ENCODE data around the gene MAST4. TPM values are rescaled to one million over a fixed set of nuclear protein-coding genes. Genes with fewer than 3 reads are reported as not detected.

The MAST4 gene
- total and polyA plus RNA-seq, 2 of the 4 experiments (the other 2 are of a cell fraction) = 4.8 to 6.8 TPM

- Histone ChIP-seq H4K91ac (ENCODE audit: insufficient read depth, low read depth, low read length) (no peak overlapping the region), H3K4me3 (ENCODE audit: insufficient read depth, low read depth, low read length) (no peak overlapping the region), H3K4ac (ENCODE audit: low read depth, low read length) (no peak overlapping the region), H3K9me3 (ENCODE audit: control insufficient read depth, insufficient read depth, low read length) (no peaks in the 10 kb centered on the region), H4K5ac (ENCODE audit: low read depth, low read length) (no peak overlapping the region), H3K27me3 (ENCODE audit: control insufficient read depth, insufficient read depth, low read length) (peaks cover 2% of the 10 kb centered on the region; the same call in 1 of the 2 replicates), H2BK120ac (ENCODE audit: low read depth, low read length) (no peak overlapping the region), H2BK15ac (ENCODE audit: low read depth, low read length) (no peak overlapping the region), H3K9me1 (ENCODE audit: insufficient read depth, low read length) (no peaks in the 10 kb centered on the region), H2AK5ac (ENCODE audit: low read depth, low read length) (no peak overlapping the region), H3K14ac (replicated peaks; ENCODE audit: low read depth, low read length) (no peak overlapping the region), H3K4me2 (ENCODE audit: low read depth, low read length) (no peak overlapping the region), H3K4me1 (ENCODE audit: control insufficient read depth, insufficient read depth, low read length) (no peaks in the 10 kb centered on the region), H2AK9ac (replicated peaks; ENCODE audit: low read depth, low read length, poor library complexity) (no peak overlapping the region), H3K18ac (ENCODE audit: low read depth, low read length) (no peak overlapping the region), H3K9ac (ENCODE audit: low read depth, low read length) (no peak overlapping the region), H4K8ac (ENCODE audit: low read depth in 2 of 2, low read length in 2 of 2) (no peak overlapping the region), H3K23ac (ENCODE audit: low read depth, low read length) (no peak overlapping the region), H3K27ac (ENCODE audit: insufficient read depth, low read length) (no peak overlapping the region), H3K36me3 (ENCODE audit: control insufficient read depth, insufficient read depth, low read length) (no peaks in the 10 kb centered on the region), H2BK20ac (ENCODE audit: low read depth, low read length) (no peak overlapping the region), H4K20me1 (ENCODE audit: insufficient read depth, low read length) (no peaks in the 10 kb centered on the region), H2AFZ (replicated peaks; ENCODE audit: low read length, poor library complexity) (no peak overlapping the region), H3K79me1 (ENCODE audit: low read depth in 1 of 2, low read length in 2 of 2) (no peaks in the 10 kb centered on the region), H3K56ac (ENCODE audit: extremely low read depth, insufficient read depth, low read length) (no peak overlapping the region), H2BK5ac (ENCODE audit: low read depth, low read length, poor library complexity, severe bottlenecking) (no peak overlapping the region)
- in situ Hi-C loops (cut with MboI; ENCODE audit: low sequenced_read_pairs) = no loop called here
- ChIA-PET CTCF (interaction anchor here (1.4 kb wide), 1 partner anchor 30 kb away, joined by 3 read pairs; no protein-coding TSS in a partner anchor), POLR2A (ENCODE audit: unreplicated experiment) (no interaction called here)
- no peak for TF ChIP-seq RCOR1 (IDR thresholded peaks at IDR 0.05; ENCODE audit: insufficient replicate concordance, low read length)
- TF ChIP-seq BHLHE40 (IDR thresholded peaks at IDR 0.05; ENCODE audit: low read depth, low read length) = no peak
- no peak for TF ChIP-seq MAFK (IDR thresholded peaks at IDR 0.05; ENCODE audit: low read depth, low read length)
- TF ChIP-seq POLR2A (IDR thresholded peaks at IDR 0.05; ENCODE audit: low read depth, low read length) = no peak
- TF ChIP-seq MXI1 (IDR thresholded peaks at IDR 0.05; ENCODE audit: borderline replicate concordance, low read depth, low read length) = no peak
- no peak for TF ChIP-seq RAD21 (IDR thresholded peaks at IDR 0.05; ENCODE audit: low read length)
- no peak for TF ChIP-seq RFX5 (IDR thresholded peaks at IDR 0.05; ENCODE audit: low read depth, low read length)
- no peak for TF ChIP-seq ELK1 (IDR thresholded peaks at IDR 0.05; ENCODE audit: borderline replicate concordance, low read depth, low read length)
- TF ChIP-seq CTCF (conservative IDR thresholded peaks at IDR 0.05; ENCODE audit: low read depth, low read length) = no peak
- no peak for TF ChIP-seq NFE2L2 (IDR thresholded peaks at IDR 0.05; ENCODE audit: low read depth, low read length)
- no peak for TF ChIP-seq SMC3 (IDR thresholded peaks at IDR 0.05; ENCODE audit: low read depth, low read length)
- no peak for TF ChIP-seq FOS (IDR thresholded peaks at IDR 0.05; ENCODE audit: low read depth, low read length)
- no peak for TF ChIP-seq MAZ (IDR thresholded peaks at IDR 0.05; ENCODE audit: borderline replicate concordance, low read depth, low read length)
- no peak for TF ChIP-seq CEBPB (IDR thresholded peaks at IDR 0.05; ENCODE audit: low read depth, low read length)
- no peak for TF ChIP-seq CHD1 (IDR thresholded peaks at IDR 0.05; ENCODE audit: low read depth, low read length)
- ATAC-seq (ENCODE audit: low read depth) (no peak), DNase-seq (no peak)
- intact Hi-C loops (cut with micrococcal nuclease) = no loop called here
- no CpG with 5 or more reads among the region's 4 CpGs for WGBS, 2 experiments (ENCODE audit: extremely low coverage in 2 of 2, insufficient read length in 1 of 2)
- dilution Hi-C loops (cut with HindIII; ENCODE audit: low sequenced_read_pairs, unreplicated experiment) = no loop called here
- BruUV-seq (replicated peaks) = no TSS peak
Measured at GRCh38 chr5:66843065-66843464, 246.9 kb downstream of the MAST4 start.

All from IMR-90 (cell line).